ENCODE results near the gene ZSCAN21. TPM values are rescaled to one million over a fixed set of nuclear protein-coding genes. Genes with fewer than 3 reads are reported as not detected.

ZSCAN21 gene
- total RNA-seq = 11.3 and 21.6 TPM in 2 replicates

GRCh38 chr7:100049441-100050291 lies at the start of gene ZSCAN21:
TSS of gene ZSCAN21 (plus strand) at chr7:100049774. CDS start at chr7:100057007, 7,233 bp downstream.

GRCh38 chr7:100015232-100016214 lies 34.1 kb upstream of the ZSCAN21 start, which contains the start of gene ZKSCAN1:
TSS of gene ZKSCAN1 (plus strand) at chr7:100015596. CDS start at chr7:100023507, 7,911 bp downstream.

GRCh38 chr7:100081535-100082102 lies 32.0 kb downstream of the ZSCAN21 start, which contains the start of gene ZNF3:
TSS of gene ZNF3 (minus strand) at chr7:100081723. CDS start at chr7:100077357, 4,366 bp downstream.

GRCh38 chr7:100088621-100089457 lies 39.3 kb downstream of the ZSCAN21 start, which contains the start of gene COPS6:
TSS of gene COPS6 (plus strand) at chr7:100088969. CDS start at chr7:100088991, 22 bp downstream.

GRCh38 chr7:100101016-100101862 lies 51.7 kb downstream of the ZSCAN21 start, which contains the start of the genes AP4M1 and MCM7:
TSS of gene AP4M1 (plus strand) at chr7:100101643. CDS start at chr7:100101715, 72 bp downstream.
TSS of gene MCM7 (minus strand) at chr7:100101397. CDS start at chr7:100101294, 103 bp downstream.

Other genes starting within 250 kb of the ZSCAN21 start
- gene CYP3A43, start 221.8 kb upstream of the ZSCAN21 start, total RNA-seq = not detected in 2 replicates
- not detected in 2 replicates for gene OR2AE1, start 172.7 kb upstream of the ZSCAN21 start, total RNA-seq
- 22.5 and 28.9 TPM in 2 replicates for gene TRIM4, start 130.2 kb upstream of the ZSCAN21 start, total RNA-seq
- not detected in 2 replicates for gene GJC3, start 120.2 kb upstream of the ZSCAN21 start, total RNA-seq
- gene AZGP1, start 73.7 kb upstream of the ZSCAN21 start, total RNA-seq = not detected in 2 replicates
- gene ZKSCAN1, start 34.2 kb upstream of the ZSCAN21 start, total RNA-seq = 10.1 and 14.7 TPM in 2 replicates
- gene ZNF3, start 31.9 kb downstream of the ZSCAN21 start, total RNA-seq = 14.7 and 22.5 TPM in 2 replicates
- 159 and 183 TPM in 2 replicates for gene COPS6, start 39.2 kb downstream of the ZSCAN21 start, total RNA-seq
- gene MCM7, start 51.6 kb downstream of the ZSCAN21 start, total RNA-seq = 138 and 153 TPM in 2 replicates
- gene AP4M1, start 51.9 kb downstream of the ZSCAN21 start, total RNA-seq = 40.9 and 95.7 TPM in 2 replicates
- gene TAF6, start 69.6 kb downstream of the ZSCAN21 start, total RNA-seq = 92.9 and 113 TPM in 2 replicates
- 40.6 and 41.3 TPM in 2 replicates for gene CNPY4, start 69.9 kb downstream of the ZSCAN21 start, total RNA-seq
- gene MBLAC1, start 77.2 kb downstream of the ZSCAN21 start, total RNA-seq = 2.9 and 6.0 TPM in 2 replicates
- 126 and 185 TPM in 2 replicates for gene LAMTOR4, start 99.1 kb downstream of the ZSCAN21 start, total RNA-seq
- 9.2 and 9.4 TPM in 2 replicates for gene TRAPPC14, start 108.9 kb downstream of the ZSCAN21 start, total RNA-seq
- gene GAL3ST4, start 118.8 kb downstream of the ZSCAN21 start, total RNA-seq = 6.0 and 6.3 TPM in 2 replicates
- gene GPC2, start 127.6 kb downstream of the ZSCAN21 start, total RNA-seq = 0.18 and 0.29 TPM in 2 replicates
- 0.29 and 0.35 TPM in 2 replicates for gene STAG3, start 128.1 kb downstream of the ZSCAN21 start, total RNA-seq
- not detected in 2 replicates for gene PVRIG, start 170.2 kb downstream of the ZSCAN21 start, total RNA-seq